Keratinocyte (primary cell): ENCODE data around the gene MAN1C1. TPM values are rescaled to one million over a fixed set of nuclear protein-coding genes. Genes with fewer than 3 reads are reported as not detected.

Source experiments
- DNase-seq: peaks from one replicate; pipeline ENCODE4 v3.0.0-alpha.2; 2011; ENCODE audit warnings: low read depth, missing footprints, low spot score
- FAIRE-seq: peaks from 2 replicates; lab custom pipeline; 2011; peaks lifted over from hg19 to GRCh38; lab: Jason Lieb, UNC
- H2AFZ ChIP-seq: 2 replicates; pipeline ENCODE4 v1.6.0; 2012; ENCODE audit warnings: low read length, control low read depth, inconsistent platforms; ENCODE audit not compliant: control insufficient read depth
- H3K27ac ChIP-seq: 2 replicates; pipeline ENCODE4 v1.5.1; 2011; ENCODE audit warnings: low read length; ENCODE audit not compliant: control insufficient read depth, insufficient read depth
- H3K27me3 ChIP-seq: 3 replicates; pipeline ENCODE4 v1.6.0; 2011; ENCODE audit warnings: low read length; ENCODE audit not compliant: control insufficient read depth, insufficient read depth; ENCODE audit errors: extremely low read depth
- H3K36me3 ChIP-seq, 2 experiments: 2 replicates in 1 of 2; 3 replicates in 1 of 2; pipeline ENCODE4 v1.5.1; 2011; ENCODE audit warnings: low read length in 2 of 2, mild to moderate bottlenecking in 1 of 2; ENCODE audit not compliant: control insufficient read depth in 2 of 2, insufficient read depth in 2 of 2; ENCODE audit errors: extremely low read depth in 1 of 2
- H3K4me1 ChIP-seq: 3 replicates; pipeline ENCODE4 v1.5.1; 2011; ENCODE audit warnings: low read length; ENCODE audit not compliant: control insufficient read depth, insufficient read depth; ENCODE audit errors: extremely low read depth
- H3K4me2 ChIP-seq: 3 replicates; pipeline ENCODE4 v1.6.0; 2011; ENCODE audit warnings: low read depth, low read length; ENCODE audit not compliant: control insufficient read depth, insufficient read depth; ENCODE audit errors: extremely low read depth
- H3K4me3 ChIP-seq, 3 experiments: fragments of 200-600 bp in 1 of 3; sonication (generic) in 1 of 3; 2 replicates in 2 of 3; 3 replicates in 1 of 3; pipeline ENCODE4 v1.5.1; 2011 to 2016; ENCODE audit warnings: low read length in 3 of 3, mild to moderate bottlenecking in 3 of 3, control low read depth in 2 of 3, inconsistent platforms in 1 of 3, low read depth in 1 of 3, mixed read lengths in 1 of 3, mixed run types in 1 of 3, moderate library complexity in 1 of 3; ENCODE audit not compliant: control insufficient read depth in 2 of 3, insufficient read depth in 2 of 3; ENCODE audit errors: extremely low read depth in 1 of 3
- H3K79me2 ChIP-seq: 2 replicates; pipeline ENCODE4 v1.6.0; 2012; ENCODE audit warnings: low read length; ENCODE audit not compliant: control insufficient read depth, insufficient read depth
- H3K9ac ChIP-seq: 3 replicates; pipeline ENCODE4 v1.6.0; 2011; ENCODE audit warnings: low read length; ENCODE audit not compliant: control insufficient read depth, insufficient read depth; ENCODE audit errors: extremely low read depth
- H3K9me1 ChIP-seq: 3 replicates; pipeline ENCODE4 v1.6.0; 2011; ENCODE audit warnings: low read length; ENCODE audit not compliant: control insufficient read depth, insufficient read depth; ENCODE audit errors: extremely low read depth
- H3K9me3 ChIP-seq: 2 replicates; pipeline ENCODE4 v1.5.1; 2012; ENCODE audit warnings: low read depth, low read length; ENCODE audit not compliant: control insufficient read depth
- H4K20me1 ChIP-seq: 3 replicates; pipeline ENCODE4 v1.6.0; 2011; ENCODE audit warnings: low read length; ENCODE audit not compliant: control insufficient read depth, insufficient read depth; ENCODE audit errors: extremely low read depth
- CTCF ChIP-seq, 3 experiments: IDR thresholded peaks in 1 of 3; conservative IDR thresholded peaks in 1 of 3; optimal IDR thresholded peaks in 1 of 3; 2 replicates in 2 of 3; 3 replicates in 1 of 3; pipeline versions ENCODE3 to v1.5.1; 2011; ENCODE audit warnings: low read length in 3 of 3, mild to moderate bottlenecking in 3 of 3, moderate library complexity in 2 of 3, control low read depth in 1 of 3, inconsistent platforms in 1 of 3; ENCODE audit not compliant: insufficient read depth in 2 of 3; ENCODE audit errors: extremely low read depth in 1 of 3
- EZH2 ChIP-seq: IDR thresholded peaks from one replicate; pipeline ENCODE4 v1.6.1; 2012; ENCODE audit warnings: inconsistent platforms, mild to moderate bottlenecking, low read length, moderate library complexity
- dilution Hi-C: fragments of 300-500 bp; cut with MboI; formaldehyde crosslinking; loops from one replicate; pipeline ENCODE4 v1.7.0; 2020; ENCODE audit warnings: low sequenced_read_pairs; ENCODE audit not compliant: extremely low pct_ligation_motif_present
- polyA plus RNA-seq, 5 experiments: library from polyadenylated mRNA; depleted of rRNA in 3 of 5; stranded (reverse) in 3 of 5; stranded (forward) in 1 of 5; unstranded in 1 of 5; fragments of >200 nt; gene quantifications; 1 replicate in 1 of 5; 2 replicates in 3 of 5; 3 replicates in 1 of 5; pipeline versions ENCODE4 v1.2.1 to v1.2.3, GENCODE V29; 2011 to 2012; ENCODE audit warnings: missing spikeins in 2 of 5, low read depth in 1 of 5, low replicate concordance in 1 of 5

Gene MAN1C1
- polyA plus RNA-seq, 1 donor (not counting 4 experiments of a cell fraction or from before 2014, with no cell fraction given): 0.07 TPM

GRCh38 chr1:25739341-25739740 is 122.8 kb downstream of the MAN1C1 start:
- H3K27ac ChIP-seq: no peak overlapping the region
- H3K4me2 ChIP-seq: no peak overlapping the region
- no peaks in the 10 kb centered on the region for H3K36me3 ChIP-seq
- no peaks in the 10 kb centered on the region for H3K79me2 ChIP-seq
- H3K4me1 ChIP-seq: no peaks in the 10 kb centered on the region
- no peak for TF ChIP-seq CTCF (optimal IDR thresholded peaks at IDR 0.05 in 1 of 3, IDR thresholded peaks at IDR 0.05 in 1 of 3, conservative IDR thresholded peaks at IDR 0.05 in 1 of 3; ENCODE audit: extremely low read depth in 1 of 3, insufficient read depth in 2 of 3, low read length in 3 of 3)
- no peak for TF ChIP-seq EZH2
- no peak overlapping the region for H2AFZ ChIP-seq
- H3K27me3 ChIP-seq: peaks cover 2% of the 10 kb centered on the region
- H3K9me1 ChIP-seq: no peaks in the 10 kb centered on the region
- no peak overlapping the region for H3K4me3 ChIP-seq
- DNase-seq (no peak), FAIRE-seq (no peak)
- dilution Hi-C loops: no loop called here
- no peaks in the 10 kb centered on the region for H3K9me3 ChIP-seq
- no peak overlapping the region for H3K9ac ChIP-seq
- no peaks in the 10 kb centered on the region for H4K20me1 ChIP-seq

- H3K27ac ChIP-seq: no peak overlapping the region
- no peak overlapping the region for H3K9ac ChIP-seq
- no peak overlapping the region for H3K4me2 ChIP-seq
- no peaks in the 10 kb centered on the region for H3K9me3 ChIP-seq
- no peak for DNase-seq
- FAIRE-seq: no peak
- no peak for TF ChIP-seq EZH2
- no peak for TF ChIP-seq CTCF (optimal IDR thresholded peaks at IDR 0.05 in 1 of 3, IDR thresholded peaks at IDR 0.05 in 1 of 3, conservative IDR thresholded peaks at IDR 0.05 in 1 of 3; ENCODE audit: extremely low read depth in 1 of 3, insufficient read depth in 2 of 3, low read length in 3 of 3)
- H2AFZ ChIP-seq: no peak overlapping the region
- dilution Hi-C loops: no loop called here
- H3K79me2 ChIP-seq: no peaks in the 10 kb centered on the region
- H3K4me1 ChIP-seq: no peaks in the 10 kb centered on the region
- peaks cover 4% of the 10 kb centered on the region for H3K27me3 ChIP-seq
- H3K36me3 ChIP-seq: no peaks in the 10 kb centered on the region
- H3K4me3 ChIP-seq: no peak overlapping the region
- H3K9me1 ChIP-seq: no peaks in the 10 kb centered on the region
- H4K20me1 ChIP-seq: no peaks in the 10 kb centered on the region
Observed at GRCh38 chr1:25740071-25740470, 123.5 kb downstream of the MAN1C1 start.
